GM13977 (cell line): Measurements from ENCODE around the gene MAP3K3.
A peak's percentile ranks its signal among the peaks of the same experiment; 100 is the strongest.

ENCODE experiments used
- DNase-seq: peaks from one replicate; pipeline ENCODE4 v3.0.0; 2012; ENCODE audit warnings: low spot score
- in situ Hi-C: fragments of 300-500 bp; cut with MboI; formaldehyde crosslinking; loops from one replicate; pipeline ENCODE4 v1.12.0; 2022; ENCODE audit warnings: low sequenced_read_pairs, low pct_unique_long_range_greater_than_20kb, mixed read lengths, inconsistent platforms; ENCODE audit not compliant: unreplicated experiment
- TF ChIP-seq, protein P1 (sequence below): IDR thresholded peaks from 2 replicates; pipeline ENCODE4 v1.5.1; 2012; ENCODE audit warnings: mild to moderate bottlenecking, control low read depth; ENCODE audit not compliant: insufficient read depth; ENCODE audit errors: extremely low read depth, missing control alignments

The MAP3K3 gene

DNA sequence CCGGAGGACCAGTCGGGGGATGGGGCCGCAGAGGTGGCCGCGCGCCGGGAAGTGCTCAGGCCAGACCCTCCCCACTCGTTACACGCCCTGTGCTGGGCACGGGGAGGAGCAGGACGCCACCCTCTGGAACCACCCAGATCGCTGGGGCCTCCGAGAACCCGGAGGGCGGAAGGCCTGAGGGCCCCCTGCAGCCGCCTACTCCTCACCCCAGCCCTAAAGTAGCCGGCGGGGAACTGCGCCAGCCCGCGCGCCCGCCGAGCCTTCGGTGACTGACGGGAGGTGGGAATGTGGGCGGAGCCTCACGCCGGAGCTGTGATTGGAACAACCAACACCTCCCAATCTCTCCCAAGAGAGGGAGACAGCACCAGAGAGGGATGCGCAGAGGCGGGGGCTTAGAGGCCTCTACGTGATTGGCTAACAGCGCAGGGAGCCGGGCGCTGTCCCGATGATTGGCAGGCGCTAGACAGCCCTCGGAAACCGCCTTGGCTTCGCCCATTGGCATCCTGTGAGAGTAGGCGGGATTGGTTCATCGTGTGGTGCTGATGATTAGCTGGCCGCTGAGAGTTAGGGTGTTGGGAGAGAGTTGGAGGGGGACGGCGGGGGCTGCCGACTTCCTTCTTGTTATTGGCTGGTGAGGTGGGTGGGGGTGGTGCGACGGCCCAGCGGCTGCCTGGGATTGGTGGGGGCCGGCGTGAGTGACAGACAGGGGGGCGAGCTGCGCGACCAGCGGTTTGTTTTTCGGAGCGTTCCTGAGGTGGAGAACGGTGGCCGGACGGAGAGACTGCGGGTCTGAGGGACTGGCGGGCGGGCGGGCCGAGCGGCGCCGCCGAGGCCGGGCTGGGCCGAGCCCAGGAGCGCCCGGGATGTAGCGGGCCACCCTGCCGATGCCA, at the start of gene MAP3K3:
Gene MAP3K3 (plus strand): TSS at position 734 of the 890 bp plus-strand sequence. CDS start 343 bp downstream, outside the sequence.
- TF ChIP-seq, protein P1, sequence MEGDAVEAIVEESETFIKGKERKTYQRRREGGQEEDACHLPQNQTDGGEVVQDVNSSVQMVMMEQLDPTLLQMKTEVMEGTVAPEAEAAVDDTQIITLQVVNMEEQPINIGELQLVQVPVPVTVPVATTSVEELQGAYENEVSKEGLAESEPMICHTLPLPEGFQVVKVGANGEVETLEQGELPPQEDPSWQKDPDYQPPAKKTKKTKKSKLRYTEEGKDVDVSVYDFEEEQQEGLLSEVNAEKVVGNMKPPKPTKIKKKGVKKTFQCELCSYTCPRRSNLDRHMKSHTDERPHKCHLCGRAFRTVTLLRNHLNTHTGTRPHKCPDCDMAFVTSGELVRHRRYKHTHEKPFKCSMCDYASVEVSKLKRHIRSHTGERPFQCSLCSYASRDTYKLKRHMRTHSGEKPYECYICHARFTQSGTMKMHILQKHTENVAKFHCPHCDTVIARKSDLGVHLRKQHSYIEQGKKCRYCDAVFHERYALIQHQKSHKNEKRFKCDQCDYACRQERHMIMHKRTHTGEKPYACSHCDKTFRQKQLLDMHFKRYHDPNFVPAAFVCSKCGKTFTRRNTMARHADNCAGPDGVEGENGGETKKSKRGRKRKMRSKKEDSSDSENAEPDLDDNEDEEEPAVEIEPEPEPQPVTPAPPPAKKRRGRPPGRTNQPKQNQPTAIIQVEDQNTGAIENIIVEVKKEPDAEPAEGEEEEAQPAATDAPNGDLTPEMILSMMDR, result peak; percentile 28
- in situ Hi-C loops, result no loop called here
- DNase-seq, result peak; percentile 99

DNA sequence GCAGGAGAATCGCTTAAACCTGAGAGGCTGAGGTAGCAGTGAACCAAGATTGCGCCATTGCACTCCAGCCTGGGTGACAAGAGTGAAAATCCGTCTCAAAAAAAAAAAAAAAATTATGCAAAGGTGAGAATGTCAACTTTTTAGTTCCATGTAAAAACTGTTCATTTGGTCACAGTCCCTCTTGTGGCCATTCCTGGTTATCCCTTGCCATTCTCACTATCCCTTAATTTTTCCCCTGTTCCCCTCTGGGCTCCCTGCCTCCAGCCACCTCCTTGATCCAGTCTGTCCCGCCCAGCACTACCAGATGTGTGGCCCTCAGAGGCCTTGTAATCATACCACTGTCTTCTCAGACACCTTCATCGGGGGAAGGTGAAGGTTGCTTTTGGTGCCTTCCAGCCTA, 48.6 kb upstream of the MAP3K3 start:
- DNase-seq, result no peak
- TF ChIP-seq, protein P1, result peak; percentile 4
- in situ Hi-C loops, result no loop called here

DNA sequence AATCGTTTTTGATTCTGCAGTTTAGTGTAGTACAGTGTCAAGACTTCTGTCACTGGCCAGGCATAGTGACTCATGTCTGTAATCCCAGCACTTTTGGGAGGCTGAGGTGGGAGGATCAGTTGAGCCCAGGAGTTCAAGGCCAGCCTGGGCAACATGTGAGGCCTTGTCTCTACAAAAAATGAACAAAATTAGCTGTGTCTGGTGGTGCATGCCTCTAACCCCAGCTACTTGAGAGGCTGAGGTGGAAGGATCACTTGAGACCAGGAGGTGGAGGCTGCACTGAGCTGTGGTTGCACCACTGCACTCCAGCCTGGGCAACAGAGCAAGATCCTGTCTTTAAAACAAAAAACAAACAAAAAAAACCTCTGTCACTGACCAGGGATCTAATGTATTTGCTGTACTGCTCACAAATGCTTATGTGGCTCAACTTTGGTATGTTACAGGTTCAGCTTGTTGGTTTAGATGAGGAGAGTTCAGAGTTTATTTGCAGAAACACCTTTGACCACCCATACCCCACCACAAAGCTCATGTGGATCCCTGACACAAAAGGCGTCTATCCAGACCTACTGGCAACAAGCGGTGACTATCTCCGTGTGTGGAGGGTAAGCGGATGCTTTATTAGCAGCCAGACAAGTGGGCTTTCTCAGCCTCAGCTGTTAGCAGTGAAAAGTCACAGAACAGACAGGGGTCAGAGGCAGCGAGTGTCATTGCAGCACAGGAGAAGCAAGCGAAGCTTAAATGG, 44.0 kb upstream of the MAP3K3 start:
- TF ChIP-seq, protein P1, result no peak
- in situ Hi-C loops, result no loop called here
- no peak for DNase-seq

DNA sequence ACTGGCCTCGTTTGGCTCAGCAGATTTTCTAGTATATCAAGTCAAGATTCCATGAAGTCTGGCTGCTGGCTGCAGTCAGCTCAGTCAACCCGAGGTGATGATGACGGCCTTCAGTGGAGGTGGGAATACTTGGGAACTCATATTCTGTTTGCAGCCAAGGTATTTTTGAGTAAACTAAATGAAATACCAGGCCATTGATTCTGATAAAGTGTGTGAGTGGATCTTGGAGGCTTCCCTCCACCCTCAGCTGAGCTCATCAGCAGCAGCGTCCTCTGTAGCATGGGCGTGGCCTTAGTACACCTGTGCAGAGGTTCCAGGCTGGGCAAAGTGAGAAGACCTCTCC, 43.5 kb upstream of the MAP3K3 start:
- TF ChIP-seq, protein P1, result no peak
- in situ Hi-C loops, result no loop called here
- DNase-seq, result no peak

DNA sequence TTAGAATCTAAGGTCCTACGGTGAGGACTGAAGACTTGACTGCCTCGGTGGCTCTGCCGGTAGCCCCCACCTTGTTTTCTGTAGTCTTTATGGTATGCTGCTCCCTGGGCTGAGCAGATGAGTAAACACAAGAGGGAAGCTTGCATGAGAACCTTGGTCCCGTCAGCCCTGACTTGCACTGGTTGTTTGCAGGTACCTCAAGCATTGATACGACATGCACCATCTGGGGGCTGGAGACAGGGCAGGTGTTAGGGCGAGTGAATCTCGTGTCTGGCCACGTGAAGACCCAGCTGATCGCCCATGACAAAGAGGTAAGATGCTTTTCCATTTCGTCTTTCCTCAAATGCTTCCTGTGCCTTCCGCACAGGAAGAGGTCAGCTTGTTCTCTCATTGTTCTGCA, 42.6 kb upstream of the MAP3K3 start:
- TF ChIP-seq, protein P1, result no peak
- in situ Hi-C loops, result no loop called here
- no peak for DNase-seq

DNA sequence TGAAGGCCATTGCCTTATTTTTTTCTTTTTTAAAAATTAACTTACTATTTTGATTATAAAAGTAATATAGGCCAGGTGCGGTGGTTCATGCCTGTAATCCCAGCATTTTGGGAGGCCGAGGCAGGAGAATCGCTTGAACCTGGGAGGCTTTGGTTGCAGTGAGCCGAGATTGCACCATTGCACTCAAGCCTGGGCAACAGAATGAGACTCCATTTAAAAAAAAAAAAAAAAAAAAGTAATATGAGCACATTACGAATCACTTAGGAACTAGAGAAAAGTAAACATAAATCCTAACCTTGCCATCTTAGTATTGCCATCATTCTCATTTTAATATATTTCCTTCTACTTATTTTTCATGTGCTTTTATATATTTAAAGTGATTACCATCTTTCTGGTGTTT, 34.4 kb upstream of the MAP3K3 start:
- in situ Hi-C loops, result no loop called here
- TF ChIP-seq, protein P1, result no peak
- DNase-seq, result no peak
